BLaER1 treated with 17β-estradiol and CSF1 and Interleukin-3, amounts not matched to agents 10 nM and 100 nM (cell line): ENCODE data around the gene ARHGAP36.

ENCODE experiments used
- H3K27ac ChIP-seq, 11 experiments: shearing (Covaris generic); formaldehyde crosslinking; 2 replicates each; pipeline ENCODE4 v1.8.1; 2022
- H3K27me3 ChIP-seq, 11 experiments: shearing (Covaris generic); formaldehyde crosslinking; 2 replicates each; pipeline ENCODE4 v1.8.1; 2022
- H3K36me3 ChIP-seq, 11 experiments: shearing (Covaris generic); formaldehyde crosslinking; 2 replicates each; pipeline ENCODE4 v1.8.1; 2022
- H3K4me1 ChIP-seq, 10 experiments: shearing (Covaris generic); formaldehyde crosslinking; 2 replicates each; pipeline ENCODE4 v1.8.1; 2022
- H3K4me2 ChIP-seq, 11 experiments: shearing (Covaris generic); formaldehyde crosslinking; 2 replicates each; pipeline ENCODE4 v1.8.1; 2022
- H3K4me3 ChIP-seq, 10 experiments: shearing (Covaris generic); formaldehyde crosslinking; 2 replicates each; pipeline ENCODE4 v1.8.1; 2022
- H3K9ac ChIP-seq, 11 experiments: shearing (Covaris generic); formaldehyde crosslinking; 2 replicates each; pipeline ENCODE4 v1.8.1; 2022
- H3K9me3 ChIP-seq, 11 experiments: shearing (Covaris generic); formaldehyde crosslinking; replicated peaks in 1 of 11; 2 replicates each; pipeline ENCODE4 v1.8.1; 2022
- H4K20me1 ChIP-seq, 11 experiments: shearing (Covaris generic); formaldehyde crosslinking; 2 replicates each; pipeline ENCODE4 v1.8.1; 2022
- Cebpa-rat ChIP-seq, 11 experiments: shearing (Covaris generic); IDR thresholded peaks; 2 replicates each; pipeline ENCODE4 v1.8.1; 2022

The ARHGAP36 gene

GRCh38 chrX:131066237-131066636 lies 8.1 kb downstream of the ARHGAP36 start:
- peaks cover 0 to 15% (median 0%) of the 10 kb centered on the region in 11 experiments; a peak in 4 of 22 replicates for H3K9me3 ChIP-seq
- H3K27ac ChIP-seq = no peak overlapping the region

GRCh38 chrX:131067216-131067615 lies 9.1 kb downstream of the ARHGAP36 start:
- no peak for TF ChIP-seq Cebpa-rat (IDR thresholded peaks at IDR 0.05)
- Histone ChIP-seq H3K4me2 (no peak overlapping the region), H3K9me3 (peaks cover 0 to 15% (median 0%) of the 10 kb centered on the region in 11 experiments; a peak in 4 of 22 replicates), H3K36me3 (no peaks in the 10 kb centered on the region), H3K9ac (no peak overlapping the region), H4K20me1 (peaks cover 0 to 11% (median 0%) of the 10 kb centered on the region in 11 experiments; a peak in 6 of 22 replicates), H3K27me3 (peaks cover 70 to 97% (median 89%) of the 10 kb centered on the region in 11 experiments), H3K4me1 (no peaks in the 10 kb centered on the region), H3K27ac (no peak overlapping the region), H3K4me3 (no peak overlapping the region)

More at GRCh38 chrX:131066237-131066636, 8.1 kb downstream of the ARHGAP36 start:
- TF ChIP-seq Cebpa-rat (IDR thresholded peaks at IDR 0.05) = no peak
- no peaks in the 10 kb centered on the region for H3K4me1 ChIP-seq
- no peak overlapping the region for H3K4me2 ChIP-seq
- H3K9ac ChIP-seq = no peak overlapping the region
- H3K4me3 ChIP-seq = no peak overlapping the region
- peaks cover 69 to 95% (median 89%) of the 10 kb centered on the region in 11 experiments for H3K27me3 ChIP-seq
- no peaks in the 10 kb centered on the region for H3K36me3 ChIP-seq
- H4K20me1 ChIP-seq = peaks cover 0 to 13% (median 0%) of the 10 kb centered on the region in 11 experiments; a peak in 6 of 22 replicates

GRCh38 chrX:131067846-131068745 lies 9.9 kb downstream of the ARHGAP36 start:
- Histone ChIP-seq H3K9me3 (peaks cover 0 to 15% (median 0%) of the 10 kb centered on the region in 11 experiments; a peak in 4 of 22 replicates), H3K4me3 (no peak overlapping the region), H3K4me2 (no peak overlapping the region), H3K4me1 (no peaks in the 10 kb centered on the region), H3K9ac (no peak overlapping the region), H4K20me1 (peaks cover 0 to 15% (median 0%) of the 10 kb centered on the region in 11 experiments; a peak in 7 of 22 replicates), H3K36me3 (no peaks in the 10 kb centered on the region), H3K27ac (no peak overlapping the region), H3K27me3 (peaks cover 70 to 97% (median 90%) of the 10 kb centered on the region in 11 experiments)
- no peak for TF ChIP-seq Cebpa-rat (IDR thresholded peaks at IDR 0.05)

- no peak for TF ChIP-seq Cebpa-rat (IDR thresholded peaks at IDR 0.05)
- Histone ChIP-seq H3K27me3 (peaks cover 75 to 98% (median 91%) of the 10 kb centered on the region in 11 experiments), H4K20me1 (peaks cover 0 to 17% (median 0%) of the 10 kb centered on the region in 11 experiments; a peak in 7 of 22 replicates), H3K36me3 (no peaks in the 10 kb centered on the region), H3K27ac (no peak overlapping the region), H3K9me3 (peaks cover 0 to 15% (median 0%) of the 10 kb centered on the region in 11 experiments; a peak in 4 of 22 replicates), H3K4me3 (no peak overlapping the region), H3K4me2 (no peak overlapping the region), H3K4me1 (no peaks in the 10 kb centered on the region), H3K9ac (no peak overlapping the region)
Observed at GRCh38 chrX:131068945-131069719, 11.0 kb downstream of the ARHGAP36 start.

GRCh38 chrX:131072871-131073571 lies 14.9 kb downstream of the ARHGAP36 start:
- Histone ChIP-seq H3K27ac (no peak overlapping the region), H3K4me1 (no peaks in the 10 kb centered on the region), H4K20me1 (peaks cover 0 to 10% (median 0%) of the 10 kb centered on the region in 11 experiments; a peak in 7 of 22 replicates), H3K4me3 (no peak overlapping the region), H3K4me2 (no peak overlapping the region), H3K36me3 (no peaks in the 10 kb centered on the region), H3K9me3 (peaks cover 0 to 10% (median 0%) of the 10 kb centered on the region in 11 experiments; a peak in 4 of 22 replicates), H3K27me3 (peaks cover 83 to 96% (median 92%) of the 10 kb centered on the region in 11 experiments), H3K9ac (no peak overlapping the region)
- TF ChIP-seq Cebpa-rat (IDR thresholded peaks at IDR 0.05) = no peak

- Histone ChIP-seq H3K36me3 (no peaks in the 10 kb centered on the region), H4K20me1 (peaks cover 0 to 10% (median 0%) of the 10 kb centered on the region in 11 experiments; a peak in 7 of 22 replicates), H3K9me3 (peaks cover 0 to 10% (median 0%) of the 10 kb centered on the region in 11 experiments; a peak in 4 of 22 replicates), H3K4me3 (no peak overlapping the region), H3K9ac (no peak overlapping the region), H3K27ac (no peak overlapping the region), H3K4me2 (no peak overlapping the region), H3K4me1 (no peaks in the 10 kb centered on the region), H3K27me3 (peaks cover 88 to 99% (median 96%) of the 10 kb centered on the region in 11 experiments)
- 0 out of 22 replicates have a peak, but pooled peaks of 1 of the 11 experiments have one; percentile 10 for TF ChIP-seq Cebpa-rat (IDR thresholded peaks at IDR 0.05)
Observed at GRCh38 chrX:131073607-131074006, 15.5 kb downstream of the ARHGAP36 start.

GRCh38 chrX:131081772-131082740 lies 23.9 kb downstream of the ARHGAP36 start:
- Histone ChIP-seq H3K27me3 (peaks cover 79 to 97% (median 91%) of the 10 kb centered on the region in 11 experiments), H3K9ac (no peak overlapping the region), H4K20me1 (peaks cover 0 to 5% (median 0%) of the 10 kb centered on the region in 11 experiments; a peak in 2 of 22 replicates), H3K4me2 (no peak overlapping the region), H3K4me1 (no peaks in the 10 kb centered on the region), H3K4me3 (no peak overlapping the region), H3K27ac (no peak overlapping the region), H3K36me3 (no peaks in the 10 kb centered on the region), H3K9me3 (peaks cover 0 to 31% (median 18%) of the 10 kb centered on the region in 11 experiments; a peak in 19 of 22 replicates)
- TF ChIP-seq Cebpa-rat (IDR thresholded peaks at IDR 0.05) = no peak
